Gastrocnemius medialis (tissue), 4 donors: Measurements from ENCODE around the gene KRT83. TPM values are rescaled to one million over a fixed set of nuclear protein-coding genes. Genes with fewer than 3 reads are reported as not detected.
A peak's percentile ranks its signal among the peaks of the same experiment; 100 is the strongest.

ENCODE experiments used
- ATAC-seq, 2 donors: fragments of 150-250 bp; one replicate each; pipeline ENCODE4 v1.9.1; 2016
- DNase-seq, 2 donors: peaks; one replicate each; pipeline ENCODE4 v3.0.0-alpha.2; 2019
- H3K27ac ChIP-seq, 4 donors: fragments of 200-600 bp; sonication (generic); 1 replicate in 1 of 4; 2 replicates in 3 of 4; pipeline ENCODE4 v1.5.1; 2016 to 2018; ENCODE audit warnings: mild to moderate bottlenecking in 2 of 4, moderate library complexity in 1 of 4
- H3K27me3 ChIP-seq, 3 donors: fragments of 200-600 bp; sonication (generic) in 2 of 3; 1 replicate in 1 of 3; 2 replicates in 2 of 3; pipeline versions ENCODE4 v1.5.1 to v1.6.0; 2016 to 2019; ENCODE audit warnings: mild to moderate bottlenecking in 1 of 3, moderate library complexity in 1 of 3
- H3K36me3 ChIP-seq, 2 donors: fragments of 200-600 bp; sonication (generic) in 1 of 2; one replicate each; pipeline ENCODE4 v1.5.1; 2017 to 2018
- H3K4me1 ChIP-seq, 2 donors: fragments of 200-600 bp; sonication (generic) in 1 of 2; one replicate each; pipeline ENCODE4 v1.5.1; 2016 to 2017; ENCODE audit warnings: mild to moderate bottlenecking in 2 of 2
- H3K4me3 ChIP-seq, 4 donors: fragments of 200-600 bp; sonication (generic) in 3 of 4; 1 replicate in 1 of 4; 2 replicates in 3 of 4; pipeline ENCODE4 v1.5.1; 2016 to 2019; ENCODE audit warnings: mild to moderate bottlenecking in 2 of 4
- H3K9me3 ChIP-seq, 3 donors: fragments of 200-600 bp; sonication (generic) in 2 of 3; 1 replicate in 1 of 3; 2 replicates in 2 of 3; pipeline ENCODE4 v1.5.1; 2016 to 2019
- CTCF ChIP-seq, 5 experiments: fragments of 450-650 bp in 3 of 5; fragments of 200-600 bp in 2 of 5; sonication (generic) in 2 of 5; IDR thresholded peaks in 4 of 5; conservative IDR thresholded peaks in 1 of 5; 1 replicate in 4 of 5; 2 replicates in 1 of 5; pipeline ENCODE4 v1.5.1; 2016 to 2019; ENCODE audit warnings: antibody characterized with exemption in 5 of 5, mild to moderate bottlenecking in 3 of 5, moderate library complexity in 3 of 5
- POLR2A ChIP-seq, 2 donors: fragments of 450-650 bp; IDR thresholded peaks; one replicate each; pipeline ENCODE4 v1.6.1; 2017; ENCODE audit warnings: antibody characterized with exemption in 2 of 2, mild to moderate bottlenecking in 2 of 2, moderate library complexity in 2 of 2
- in situ Hi-C, 4 donors: fragments of 200-750 bp; cut with MboI; loops; one replicate each; pipeline versions ENCODE4 v1.15.0 to v1.8.0; 2017; ENCODE audit warnings: low sequenced_read_pairs in 4 of 4
- intact Hi-C: fragments of 100-400 bp; cut with DNase I; formaldehyde crosslinking; loops from one replicate; pipeline ENCODE4 v1.15.1; 2023; ENCODE audit warnings: low total_unique reads
- total RNA-seq, 4 donors: library from RNA; depleted of rRNA; stranded (reverse); fragments of >200 nt; gene quantifications; one replicate each; pipeline versions ENCODE4 v1.1.0 to v1.2.3, GENCODE V29; 2016

The KRT83 gene
- total RNA-seq, 4 donors from 2014 or later = 0.13 TPM; not detected in 3

- TF ChIP-seq POLR2A (IDR thresholded peaks at IDR 0.05) = no peak
- TF ChIP-seq CTCF (IDR thresholded peaks at IDR 0.05 in 4 of 5, conservative IDR thresholded peaks at IDR 0.05 in 1 of 5) = no peak
- peak in 1 of 2 donors; percentile 65 for DNase-seq
- Histone ChIP-seq H3K27me3 (no peaks in the 10 kb centered on the region), H3K36me3 (no peaks in the 10 kb centered on the region), H3K4me1 (peaks cover 19 to 20% of the 10 kb centered on the region in 2 donors), H3K27ac (peak overlapping the region; percentile 44 to 60 (median 56)), H3K9me3 (no peaks in the 10 kb centered on the region), H3K4me3 (no peak overlapping the region)
- in situ Hi-C loops = no loop called here
- peak; percentile 43 to 53 for ATAC-seq
- intact Hi-C loops = loop anchor here (1.0 to 5.0 kb wide), 3 partner anchors 26 to 133 kb away; no protein-coding TSS in a partner anchor
Measured at GRCh38 chr12:52280319-52280795, 40.8 kb downstream of the KRT83 start.

DNA sequence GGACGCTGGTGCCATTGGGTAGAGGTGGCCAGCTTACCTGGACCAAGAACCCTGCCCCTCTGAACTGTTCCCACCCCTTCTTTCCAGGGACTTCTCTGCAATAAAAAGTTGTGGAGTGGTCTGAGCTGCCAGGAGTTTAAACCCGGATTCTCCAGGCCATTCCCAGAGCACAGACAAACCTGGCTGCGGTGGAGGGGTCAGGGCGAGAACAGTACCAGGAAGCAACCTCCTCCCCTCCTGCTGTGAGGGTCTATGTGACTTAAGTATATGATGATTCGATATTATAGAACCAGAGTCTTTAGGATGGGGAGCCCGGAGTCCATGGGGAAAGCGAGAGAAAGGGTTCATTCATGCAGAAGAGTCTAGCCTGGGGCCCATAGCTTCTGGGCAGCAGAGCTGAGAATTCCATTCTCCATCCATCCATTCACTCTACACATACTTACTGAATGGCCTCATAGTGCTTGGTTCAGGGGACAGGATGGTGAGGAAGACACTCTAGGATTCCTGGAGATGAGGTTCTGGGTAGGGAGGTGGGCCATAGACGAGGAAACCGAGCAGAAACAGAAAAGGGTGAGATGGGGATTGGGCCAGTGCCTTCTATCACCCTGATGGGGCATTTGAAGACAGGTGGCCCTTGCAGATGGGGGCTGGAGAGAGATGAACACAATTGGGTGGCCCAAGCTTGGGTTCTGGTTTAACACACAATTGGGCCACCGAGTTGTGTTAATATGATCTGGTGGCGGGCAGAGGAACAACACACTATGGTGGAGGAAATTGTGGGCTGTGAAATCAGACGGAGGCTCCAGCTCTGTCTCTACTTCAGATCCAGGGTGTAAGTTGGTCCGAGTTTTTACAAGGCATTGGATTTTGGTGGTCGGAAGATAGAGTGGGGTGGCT lies 41.5 kb downstream of the KRT83 start:
- no peak for ATAC-seq
- in situ Hi-C loops = loop anchor here in 1 of 4 donors (5.0 kb wide), 1 partner anchor 122 kb away; no protein-coding TSS in a partner anchor

DNA sequence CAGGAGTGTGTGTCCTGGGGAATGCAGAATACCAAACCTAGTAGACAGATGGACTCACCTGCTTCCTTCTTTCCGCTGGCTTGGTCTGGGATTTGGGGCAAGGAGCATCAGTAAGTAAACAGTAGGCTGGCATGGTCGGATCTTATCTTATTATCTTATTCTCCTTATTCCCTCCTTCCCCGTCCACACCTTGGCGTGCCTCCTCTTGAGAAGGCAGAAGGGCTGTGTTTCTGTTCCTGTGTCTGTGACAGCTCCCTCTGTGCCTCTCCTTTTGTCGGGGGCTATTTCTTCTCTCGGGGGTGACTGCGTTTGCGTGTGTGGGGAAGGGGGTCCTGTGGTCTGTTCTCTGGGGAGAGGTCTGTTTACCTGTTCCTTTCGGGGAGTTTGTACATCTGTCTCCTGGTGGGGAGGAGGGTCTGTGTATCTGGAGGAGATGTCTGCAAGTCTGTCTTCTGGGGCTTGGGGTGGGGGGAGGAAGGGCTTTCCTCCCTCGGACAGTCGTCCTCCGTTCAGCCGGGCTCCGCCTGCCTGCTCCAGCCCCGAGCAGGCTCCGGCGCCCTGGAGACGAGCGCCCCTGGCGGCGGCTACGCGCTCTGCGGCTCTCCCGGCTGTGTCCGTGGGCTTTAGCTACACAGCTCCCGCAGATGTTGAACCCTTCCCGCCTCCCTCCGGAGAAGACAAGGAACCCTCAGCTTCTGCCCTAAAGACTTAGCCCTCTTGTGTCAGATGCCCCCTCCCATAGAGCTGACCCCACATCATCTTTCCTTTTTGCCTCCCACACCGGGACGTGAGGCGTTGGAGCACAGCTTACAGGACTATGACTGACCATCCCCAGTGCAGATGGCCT lies 42.4 kb downstream of the KRT83 start:
- no peak overlapping the region for H3K27ac ChIP-seq
- no peaks in the 10 kb centered on the region for H3K27me3 ChIP-seq
- peak; percentile 78 to 85 for ATAC-seq
- TF ChIP-seq CTCF (IDR thresholded peaks at IDR 0.05 in 4 of 5, conservative IDR thresholded peaks at IDR 0.05 in 1 of 5) (peak; percentile 58 to 99 (median 93)), POLR2A (IDR thresholded peaks at IDR 0.05) (no peak)
- peak overlapping the region in 2 of 4 donors; percentile 15 to 33 for H3K4me3 ChIP-seq
- no peaks in the 10 kb centered on the region for H3K36me3 ChIP-seq
- peaks cover 19 to 20% of the 10 kb centered on the region in 2 donors for H3K4me1 ChIP-seq
- in situ Hi-C loops (loop anchor here in 1 of 4 donors (5.0 kb wide), 1 partner anchor 121 kb away; no protein-coding TSS in a partner anchor), intact Hi-C loops (loop anchor here (2.0 kb wide), 1 partner anchor 56 kb away; no protein-coding TSS in a partner anchor)
- H3K9me3 ChIP-seq = no peaks in the 10 kb centered on the region
- peak; percentile 36 to 57 for DNase-seq

More for the DNA sequence above, 41.5 kb downstream of the KRT83 start:
- intact Hi-C loops = loop anchor here (1.0 to 5.0 kb wide), 4 partner anchors 27 to 132 kb away; no protein-coding TSS in a partner anchor
- H3K27me3 ChIP-seq = no peaks in the 10 kb centered on the region
- H3K9me3 ChIP-seq = no peaks in the 10 kb centered on the region
- H3K36me3 ChIP-seq = no peaks in the 10 kb centered on the region
- no peak for DNase-seq
- no peak for TF ChIP-seq CTCF (IDR thresholded peaks at IDR 0.05 in 4 of 5, conservative IDR thresholded peaks at IDR 0.05 in 1 of 5)
- no peak for TF ChIP-seq POLR2A (IDR thresholded peaks at IDR 0.05)
- H3K4me3 ChIP-seq = no peak overlapping the region
- H3K4me1 ChIP-seq = peaks cover 19 to 20% of the 10 kb centered on the region in 2 donors
- peak overlapping the region in 3 of 4 donors; percentile 52 to 60 (median 59) for H3K27ac ChIP-seq

- TF ChIP-seq CTCF (IDR thresholded peaks at IDR 0.05 in 4 of 5, conservative IDR thresholded peaks at IDR 0.05 in 1 of 5) (no peak), POLR2A (IDR thresholded peaks at IDR 0.05) (no peak)
- Histone ChIP-seq H3K36me3 (no peaks in the 10 kb centered on the region), H3K27ac (no peak overlapping the region), H3K4me1 (peaks cover 19 to 20% of the 10 kb centered on the region in 2 donors), H3K27me3 (no peaks in the 10 kb centered on the region), H3K4me3 (no peak overlapping the region), H3K9me3 (no peaks in the 10 kb centered on the region)
- DNase-seq (no peak), ATAC-seq (no peak)
- in situ Hi-C loops (loop anchor here in 1 of 4 donors (5.0 kb wide), 1 partner anchor 120 kb away; no protein-coding TSS in a partner anchor), intact Hi-C loops (loop anchor here (2.0 kb wide), 1 partner anchor 55 kb away; no protein-coding TSS in a partner anchor)
Measured at GRCh38 chr12:52277486-52278245, 43.5 kb downstream of the KRT83 start.
